ENCODE data around the gene TEX29.

DNA sequence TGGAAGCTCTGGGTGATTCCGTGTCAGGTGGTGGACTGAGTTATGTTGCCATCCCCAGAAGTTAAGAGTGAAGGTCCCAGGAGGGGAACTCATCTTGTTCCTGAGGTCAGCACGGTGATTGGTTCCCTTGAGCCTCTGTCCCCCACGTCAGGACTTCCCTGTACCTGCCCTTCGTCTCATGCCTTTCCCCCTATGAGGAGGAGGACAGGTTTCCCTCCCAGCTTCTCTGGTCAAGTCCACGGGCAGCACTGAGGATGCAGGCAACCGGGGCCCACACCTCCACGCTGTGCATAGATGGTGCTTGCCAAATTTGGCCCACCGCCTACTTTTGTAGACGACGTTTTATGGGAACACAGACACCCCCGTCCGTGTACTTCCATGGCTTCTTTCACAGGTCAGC is 42.7 kb downstream of the TEX29 start:
- TF ChIP-seq, protein P1, sequence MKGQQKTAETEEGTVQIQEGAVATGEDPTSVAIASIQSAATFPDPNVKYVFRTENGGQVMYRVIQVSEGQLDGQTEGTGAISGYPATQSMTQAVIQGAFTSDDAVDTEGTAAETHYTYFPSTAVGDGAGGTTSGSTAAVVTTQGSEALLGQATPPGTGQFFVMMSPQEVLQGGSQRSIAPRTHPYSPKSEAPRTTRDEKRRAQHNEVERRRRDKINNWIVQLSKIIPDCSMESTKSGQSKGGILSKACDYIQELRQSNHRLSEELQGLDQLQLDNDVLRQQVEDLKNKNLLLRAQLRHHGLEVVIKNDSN (IDR thresholded peaks at IDR 0.05; ENCODE audit: borderline replicate concordance, low read depth), result no peak
- no peak for TF ChIP-seq CTCF (IDR thresholded peaks at IDR 0.05)
- TF ChIP-seq RFX5 (IDR thresholded peaks at IDR 0.05; ENCODE audit: low read length), result no peak

Measured in SK-N-SH (cell line).